Measurements from ENCODE around the gene RASSF1. TPM values are rescaled to one million over a fixed set of nuclear protein-coding genes. Genes with fewer than 3 reads are reported as not detected.

The RASSF1 gene
- total RNA-seq, 1 experiment from 2014 or later, result 29.6 TPM

- Histone ChIP-seq H3K9me2 (ENCODE audit: insufficient read depth) (no peaks in the 10 kb centered on the region), H3K4me2 (ENCODE audit: low read length) (no peak overlapping the region), H3K36me3 (ENCODE audit: control insufficient read depth in 1 of 2, insufficient read depth in 2 of 2, low read length in 2 of 2) (no peaks in the 10 kb centered on the region), H2AFZ (ENCODE audit: low read depth, low read length, poor library complexity, severe bottlenecking) (no peak overlapping the region), H3K79me2 (ENCODE audit: insufficient read depth, low read length) (no peaks in the 10 kb centered on the region), H3K4me3 (replicated peaks in 1 of 2; ENCODE audit: low read depth in 1 of 2, low read length in 2 of 2) (no peak overlapping the region), H4K20me1 (ENCODE audit: insufficient read depth) (no peaks in the 10 kb centered on the region), H3K9me3 (ENCODE audit: control insufficient read depth in 1 of 2, insufficient read depth in 1 of 2, low read depth in 1 of 2, low read length in 2 of 2) (no peaks in the 10 kb centered on the region), H3K9ac (ENCODE audit: low read length) (no peak overlapping the region), H3K27ac (ENCODE audit: low read depth, low read length) (no peak overlapping the region), H3K4me1 (ENCODE audit: control insufficient read depth in 1 of 2, insufficient read depth in 2 of 2, low read length in 2 of 2) (no peaks in the 10 kb centered on the region), H3K27me3 (ENCODE audit: insufficient read depth, low read length) (no peaks in the 10 kb centered on the region)
- intact Hi-C loops (cut with micrococcal nuclease), result no loop called here
- ChIA-PET RAD21 (ENCODE audit: low non-redundant PET in 1 of 2, low total read pairs in 2 of 2, uncharacterized antibody in 2 of 2, unreplicated experiment in 2 of 2) (no interaction called here), CTCF (no interaction called here), POLR2A (interaction anchor here (0.6 kb wide), 1 partner anchor 11 kb away, joined by 3 read pairs; no protein-coding TSS in a partner anchor)
- no peak for DNase-seq (ENCODE audit: low read depth, low spot score)
- no peak for ATAC-seq
- no peak for TF ChIP-seq EGR1 (IDR thresholded peaks at IDR 0.05; ENCODE audit: low read depth)
- no peak for TF ChIP-seq EZH2phosphoT487 (IDR thresholded peaks at IDR 0.05; ENCODE audit: borderline replicate concordance)
- TF ChIP-seq SRF (IDR thresholded peaks at IDR 0.05; ENCODE audit: low read depth), result no peak
- TF ChIP-seq JUND (IDR thresholded peaks at IDR 0.05), result no peak
- TF ChIP-seq YY1 (IDR thresholded peaks at IDR 0.05; ENCODE audit: extremely low read depth, insufficient replicate concordance, low read depth, low read length), result no peak
- BruUV-seq (replicated peaks), result no TSS peak
Measured at GRCh38 chr3:50378757-50379156, 38.1 kb upstream of the RASSF1 start.

- Histone ChIP-seq H3K4me3 (replicated peaks in 1 of 2; ENCODE audit: low read depth in 1 of 2, low read length in 2 of 2) (no peak overlapping the region), H3K4me1 (ENCODE audit: control insufficient read depth in 1 of 2, insufficient read depth in 2 of 2, low read length in 2 of 2) (no peaks in the 10 kb centered on the region), H3K4me2 (ENCODE audit: low read length) (no peak overlapping the region), H3K27ac (ENCODE audit: low read depth, low read length) (no peak overlapping the region), H2AFZ (ENCODE audit: low read depth, low read length, poor library complexity, severe bottlenecking) (no peak overlapping the region), H4K20me1 (ENCODE audit: insufficient read depth) (no peaks in the 10 kb centered on the region), H3K27me3 (ENCODE audit: insufficient read depth, low read length) (no peaks in the 10 kb centered on the region), H3K9me2 (ENCODE audit: insufficient read depth) (no peaks in the 10 kb centered on the region), H3K9me3 (ENCODE audit: control insufficient read depth in 1 of 2, insufficient read depth in 1 of 2, low read depth in 1 of 2, low read length in 2 of 2) (no peaks in the 10 kb centered on the region), H3K79me2 (ENCODE audit: insufficient read depth, low read length) (no peaks in the 10 kb centered on the region), H3K9ac (ENCODE audit: low read length) (no peak overlapping the region), H3K36me3 (ENCODE audit: control insufficient read depth in 1 of 2, insufficient read depth in 2 of 2, low read length in 2 of 2) (no peaks in the 10 kb centered on the region)
- intact Hi-C loops (cut with micrococcal nuclease), result no loop called here
- RAD21 ChIA-PET (ENCODE audit: low non-redundant PET in 1 of 2, low total read pairs in 2 of 2, uncharacterized antibody in 2 of 2, unreplicated experiment in 2 of 2), result no interaction called here
- POLR2A ChIA-PET, result no interaction called here
- DNase-seq (ENCODE audit: low read depth, low spot score), result no peak
- CTCF ChIA-PET, result no interaction called here
- TF ChIP-seq RAD21 (IDR thresholded peaks at IDR 0.05; ENCODE audit: low read depth) (peak; percentile 34; the same call in 1 of the 2 replicates), CTCF (IDR thresholded peaks at IDR 0.05 in 2 of 3, conservative IDR thresholded peaks at IDR 0.05 in 1 of 3; ENCODE audit: borderline replicate concordance in 1 of 3, insufficient read depth in 1 of 3, low read depth in 2 of 3, low read length in 2 of 3) (0 out of 6 replicates have a peak, but pooled peaks of 1 of the 3 experiments have one; percentile 9), ZFX (IDR thresholded peaks at IDR 0.05) (no peak), POLR2A (IDR thresholded peaks at IDR 0.05; ENCODE audit: borderline replicate concordance, extremely low read depth, insufficient read depth, insufficient read length) (no peak), ELF1 (IDR thresholded peaks at IDR 0.05; ENCODE audit: borderline replicate concordance, low read depth) (no peak), CBX3 (IDR thresholded peaks at IDR 0.05; ENCODE audit: low read depth) (no peak), JUND (IDR thresholded peaks at IDR 0.05) (no peak)
- BruUV-seq (replicated peaks), result no TSS peak
- ATAC-seq, result no peak
Measured at GRCh38 chr3:50378024-50378423, 37.4 kb upstream of the RASSF1 start.
